ENCODE results near the gene SPOCK3.
A peak's percentile ranks its signal among the peaks of the same experiment; 100 is the strongest.

SPOCK3 gene

DNA sequence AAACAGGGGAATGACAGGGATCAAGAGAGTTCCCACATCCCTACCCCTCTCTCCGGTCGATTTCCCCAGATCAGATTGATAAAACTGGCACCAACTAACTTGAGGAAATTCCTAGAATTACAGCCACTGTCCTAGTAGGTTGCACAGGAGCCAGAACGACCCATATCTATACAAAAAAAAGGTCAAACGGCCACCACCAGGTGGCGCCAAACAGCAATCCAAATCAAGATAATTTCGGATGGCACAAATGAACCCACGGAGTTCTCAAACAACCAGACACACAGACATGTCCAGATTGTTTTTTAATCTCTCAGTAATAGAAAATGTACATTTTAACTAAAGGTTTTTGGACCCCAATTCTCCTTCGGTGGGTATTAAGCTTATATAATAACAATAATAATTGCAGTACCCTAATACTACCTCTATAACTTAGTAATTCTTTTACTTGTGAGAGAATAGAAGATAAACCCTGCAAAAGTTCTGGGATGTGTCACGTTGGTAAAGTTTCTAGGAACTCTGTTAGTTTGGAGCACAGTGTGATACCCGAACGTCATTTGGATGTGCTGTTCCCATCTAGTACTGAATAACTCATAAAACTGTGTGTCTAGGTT lies 212.6 kb downstream of the SPOCK3 start:
- no peak for TF ChIP-seq POLR2AphosphoS5 (IDR thresholded peaks at IDR 0.05; ENCODE audit: borderline replicate concordance, low read depth, low read length)
- TF ChIP-seq EZH2 (IDR thresholded peaks at IDR 0.05) = no peak
- TF ChIP-seq FOXP2 (optimal IDR thresholded peaks at IDR 0.05; ENCODE audit: control extremely low read depth, extremely low read length, insufficient read depth) = no peak
- no peak overlapping the region for H3K4me3 ChIP-seq
- DNase-seq (ENCODE audit: low read depth, low spot score) = peak; percentile 6

DNA sequence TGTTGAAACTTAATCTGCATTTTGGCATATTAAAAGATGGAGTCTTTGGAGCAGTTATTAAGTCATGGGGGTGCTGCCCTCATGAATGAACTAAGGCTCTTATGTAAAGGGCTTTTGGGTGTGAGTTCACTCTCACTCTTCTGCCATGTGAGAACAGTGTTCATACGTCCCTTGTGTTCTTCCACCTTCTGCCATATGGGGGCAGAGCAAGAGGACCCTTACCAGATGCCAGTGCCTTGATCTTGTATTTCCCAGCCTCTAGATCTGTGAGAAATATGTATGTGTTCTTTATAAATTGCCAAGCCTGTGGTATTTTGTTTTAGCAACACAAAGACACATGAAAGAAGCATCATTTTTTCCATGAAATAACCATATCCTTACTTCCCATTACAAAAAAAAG lies 213.9 kb downstream of the SPOCK3 start:
- Histone ChIP-seq H3K36me3 (ENCODE audit: insufficient read depth, low read length) (no peaks in the 10 kb centered on the region), H3K9ac (ENCODE audit: insufficient read length) (no peak overlapping the region), H3K4me3 (no peak overlapping the region), H3K27ac (no peak overlapping the region), H3K9me3 (ENCODE audit: low read depth, low read length) (no peaks in the 10 kb centered on the region)
- no peak for DNase-seq (ENCODE audit: low read depth, low spot score)
- TF ChIP-seq FOXP2 (optimal IDR thresholded peaks at IDR 0.05; ENCODE audit: control extremely low read depth, extremely low read length, insufficient read depth) = no peak
- TF ChIP-seq POLR2AphosphoS5 (IDR thresholded peaks at IDR 0.05; ENCODE audit: borderline replicate concordance, low read depth, low read length) = no peak
- TF ChIP-seq EZH2 (IDR thresholded peaks at IDR 0.05) = no peak

More for the DNA sequence above, 212.6 kb downstream of the SPOCK3 start:
- Histone ChIP-seq H3K36me3 (ENCODE audit: insufficient read depth, low read length) (no peaks in the 10 kb centered on the region), H3K27ac (no peak overlapping the region), H3K9ac (ENCODE audit: insufficient read length) (no peak overlapping the region), H3K9me3 (ENCODE audit: low read depth, low read length) (no peaks in the 10 kb centered on the region)

DNA sequence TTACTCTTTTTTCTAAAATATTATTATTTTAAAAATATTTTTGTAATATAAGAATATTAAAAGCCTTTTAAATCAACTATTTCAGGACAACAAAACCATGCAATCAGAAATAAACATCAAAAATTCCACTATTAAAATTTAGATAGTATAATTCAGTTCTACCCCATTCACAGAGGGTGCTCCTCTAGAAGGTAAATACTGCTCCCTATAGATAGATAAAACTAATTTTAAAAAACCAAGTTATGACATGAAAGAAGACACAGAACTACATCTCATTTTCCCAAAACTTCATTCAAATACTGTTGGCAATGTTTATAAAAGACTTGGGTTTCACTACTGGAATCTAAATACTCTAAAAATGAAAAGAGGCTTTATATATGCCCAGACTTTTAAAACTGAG lies 219.3 kb downstream of the SPOCK3 start:
- DNase-seq (ENCODE audit: low read depth, low spot score) = no peak
- no peaks in the 10 kb centered on the region for H3K9me3 ChIP-seq (ENCODE audit: low read depth, low read length)
- TF ChIP-seq FOXP2 (optimal IDR thresholded peaks at IDR 0.05; ENCODE audit: control extremely low read depth, extremely low read length, insufficient read depth) (no peak), POLR2AphosphoS5 (IDR thresholded peaks at IDR 0.05; ENCODE audit: borderline replicate concordance, low read depth, low read length) (no peak), EZH2 (IDR thresholded peaks at IDR 0.05) (no peak)
- H3K9ac ChIP-seq (ENCODE audit: insufficient read length) = no peak overlapping the region
- no peak overlapping the region for H3K27ac ChIP-seq
- no peaks in the 10 kb centered on the region for H3K36me3 ChIP-seq (ENCODE audit: insufficient read depth, low read length)
- no peak overlapping the region for H3K4me3 ChIP-seq

DNA sequence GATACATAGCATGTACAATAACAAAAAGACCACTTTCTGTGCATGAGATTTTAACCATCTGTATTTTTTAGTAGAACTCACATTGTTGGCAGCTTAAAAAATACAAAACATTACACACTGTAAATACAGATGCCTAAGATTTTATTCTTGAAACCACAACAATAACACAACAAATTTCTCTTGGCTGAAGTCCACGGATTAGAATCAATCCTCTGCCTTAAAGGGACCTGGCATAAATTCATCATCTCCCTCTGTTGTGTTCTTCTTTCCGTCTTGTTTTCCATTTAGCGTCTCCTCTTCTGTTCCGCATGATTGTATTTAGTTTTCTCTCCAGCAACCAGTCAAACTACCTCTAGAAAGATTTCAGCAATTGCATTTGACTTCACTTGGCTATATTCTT lies 231.0 kb downstream of the SPOCK3 start:
- Histone ChIP-seq H3K36me3 (ENCODE audit: insufficient read depth, low read length) (no peaks in the 10 kb centered on the region), H3K9ac (ENCODE audit: insufficient read length) (no peak overlapping the region), H3K4me3 (no peak overlapping the region), H3K27ac (no peak overlapping the region), H3K9me3 (ENCODE audit: low read depth, low read length) (no peaks in the 10 kb centered on the region)
- TF ChIP-seq EZH2 (IDR thresholded peaks at IDR 0.05) = no peak
- TF ChIP-seq FOXP2 (optimal IDR thresholded peaks at IDR 0.05; ENCODE audit: control extremely low read depth, extremely low read length, insufficient read depth) = no peak
- TF ChIP-seq POLR2AphosphoS5 (IDR thresholded peaks at IDR 0.05; ENCODE audit: borderline replicate concordance, low read depth, low read length) = no peak
- DNase-seq (ENCODE audit: low read depth, low spot score) = no peak

DNA sequence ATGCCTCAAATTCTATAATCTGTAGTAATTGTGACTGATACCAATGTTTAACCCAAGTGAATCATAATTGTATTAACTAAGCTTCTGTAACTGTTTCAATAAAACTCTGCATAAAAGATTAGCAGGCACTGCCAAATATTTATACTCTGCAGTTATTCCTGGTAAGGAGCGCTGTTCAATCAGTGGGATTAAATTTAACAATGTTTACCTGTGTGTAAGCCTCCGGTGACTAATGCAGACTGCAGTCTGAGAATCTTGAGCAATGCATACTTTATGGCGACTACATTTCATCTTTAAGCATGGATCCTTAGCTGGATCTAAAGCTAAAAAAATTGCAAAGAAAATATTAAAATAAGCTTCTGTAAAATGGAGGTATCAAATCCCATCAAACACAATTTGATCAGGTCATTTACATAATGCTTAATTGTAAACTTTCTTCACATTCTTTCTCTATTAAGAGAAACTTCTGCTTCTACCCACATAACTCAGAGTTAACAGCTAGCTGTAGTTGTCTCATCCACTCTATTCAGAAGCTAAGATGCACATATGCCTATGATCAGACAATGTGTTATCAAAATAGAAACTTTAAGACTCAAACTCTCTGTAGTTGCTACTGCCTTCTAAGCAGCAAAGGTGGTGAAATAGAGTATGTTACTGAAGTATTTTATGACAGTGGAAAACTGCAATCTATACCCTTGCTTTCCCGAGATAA lies 234.0 kb downstream of the SPOCK3 start:
- Histone ChIP-seq H3K9me3 (ENCODE audit: low read depth, low read length) (no peaks in the 10 kb centered on the region), H3K36me3 (ENCODE audit: insufficient read depth, low read length) (no peaks in the 10 kb centered on the region), H3K4me3 (no peak overlapping the region), H3K27ac (no peak overlapping the region), H3K9ac (ENCODE audit: insufficient read length) (no peak overlapping the region)
- TF ChIP-seq EZH2 (IDR thresholded peaks at IDR 0.05) (no peak), FOXP2 (optimal IDR thresholded peaks at IDR 0.05; ENCODE audit: control extremely low read depth, extremely low read length, insufficient read depth) (no peak), POLR2AphosphoS5 (IDR thresholded peaks at IDR 0.05; ENCODE audit: borderline replicate concordance, low read depth, low read length) (no peak)
- DNase-seq (ENCODE audit: low read depth, low spot score) = no peak

DNA sequence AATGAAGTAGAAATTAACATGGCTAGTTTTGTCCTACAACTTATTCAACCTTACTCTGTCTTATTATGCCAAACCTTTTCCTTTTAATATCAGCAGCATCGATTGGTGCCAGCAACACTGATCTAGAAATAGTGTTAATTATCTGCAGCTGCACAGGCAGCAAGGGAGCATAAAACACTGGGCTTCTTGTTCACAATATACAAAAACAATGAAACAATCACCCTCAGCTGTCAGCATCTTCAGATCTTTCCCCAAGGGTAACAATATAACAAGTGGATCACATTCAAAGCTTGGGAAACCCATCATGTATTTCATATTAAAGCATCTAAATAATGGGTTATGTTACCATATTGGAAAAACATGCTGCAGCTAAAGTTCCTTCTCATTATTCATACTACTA lies 238.1 kb downstream of the SPOCK3 start:
- Histone ChIP-seq H3K36me3 (ENCODE audit: insufficient read depth, low read length) (no peaks in the 10 kb centered on the region), H3K9me3 (ENCODE audit: low read depth, low read length) (no peaks in the 10 kb centered on the region), H3K4me3 (no peak overlapping the region), H3K9ac (ENCODE audit: insufficient read length) (no peak overlapping the region), H3K27ac (no peak overlapping the region)
- TF ChIP-seq FOXP2 (optimal IDR thresholded peaks at IDR 0.05; ENCODE audit: control extremely low read depth, extremely low read length, insufficient read depth) = no peak
- no peak for TF ChIP-seq EZH2 (IDR thresholded peaks at IDR 0.05)
- no peak for TF ChIP-seq POLR2AphosphoS5 (IDR thresholded peaks at IDR 0.05; ENCODE audit: borderline replicate concordance, low read depth, low read length)
- no peak for DNase-seq (ENCODE audit: low read depth, low spot score)

DNA sequence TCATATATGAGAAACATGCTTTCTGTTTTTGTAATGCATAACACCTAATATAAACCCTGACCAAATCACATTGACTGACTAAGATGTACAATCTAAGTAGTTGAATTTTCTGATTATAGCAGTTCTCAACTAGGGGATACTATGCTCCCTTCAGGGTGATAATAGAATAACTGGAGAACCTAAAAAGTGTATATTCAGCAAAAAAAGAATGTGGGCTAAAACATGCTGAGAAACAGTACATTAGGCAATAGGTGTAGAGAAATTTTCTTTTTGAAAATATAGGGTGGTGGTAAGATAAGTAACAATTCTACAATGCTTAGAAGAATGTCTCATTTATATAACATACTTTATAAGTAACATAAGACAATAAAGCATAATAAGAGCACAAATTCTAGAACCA lies 239.6 kb downstream of the SPOCK3 start:
- H3K4me3 ChIP-seq = no peak overlapping the region
- DNase-seq (ENCODE audit: low read depth, low spot score) = no peak
- no peaks in the 10 kb centered on the region for H3K36me3 ChIP-seq (ENCODE audit: insufficient read depth, low read length)
- H3K9ac ChIP-seq (ENCODE audit: insufficient read length) = no peak overlapping the region
- H3K27ac ChIP-seq = no peak overlapping the region
- no peaks in the 10 kb centered on the region for H3K9me3 ChIP-seq (ENCODE audit: low read depth, low read length)
- no peak for TF ChIP-seq FOXP2 (optimal IDR thresholded peaks at IDR 0.05; ENCODE audit: control extremely low read depth, extremely low read length, insufficient read depth)
- no peak for TF ChIP-seq EZH2 (IDR thresholded peaks at IDR 0.05)
- no peak for TF ChIP-seq POLR2AphosphoS5 (IDR thresholded peaks at IDR 0.05; ENCODE audit: borderline replicate concordance, low read depth, low read length)

DNA sequence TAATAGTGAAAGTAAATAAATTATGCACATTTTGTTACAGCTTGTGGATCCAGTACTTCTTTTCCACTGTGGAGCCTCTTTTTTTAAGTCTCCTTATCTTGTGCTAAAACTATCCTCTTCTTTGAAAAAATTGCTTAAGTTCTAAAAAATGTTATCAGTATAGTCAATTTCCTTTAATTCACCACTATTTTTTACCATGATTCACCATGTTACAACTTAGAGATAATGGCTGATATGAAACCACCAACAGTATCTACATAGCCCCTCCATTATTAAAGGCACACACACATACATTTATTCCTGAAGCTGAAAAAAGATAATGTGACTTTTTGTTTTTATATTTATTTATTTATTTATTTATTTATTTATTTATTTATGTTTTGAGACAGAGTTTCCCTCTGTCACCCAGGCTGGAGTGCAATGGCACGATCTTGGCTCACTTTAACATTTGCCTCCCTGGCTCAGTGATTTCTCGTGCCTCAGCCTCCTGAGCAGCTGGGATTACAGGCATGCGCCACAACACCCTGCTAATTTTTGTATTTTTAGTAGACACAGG lies 243.2 kb downstream of the SPOCK3 start:
- TF ChIP-seq EZH2 (IDR thresholded peaks at IDR 0.05) (no peak), FOXP2 (optimal IDR thresholded peaks at IDR 0.05; ENCODE audit: control extremely low read depth, extremely low read length, insufficient read depth) (no peak)
- no peak overlapping the region for H3K27ac ChIP-seq
- no peak for DNase-seq (ENCODE audit: low read depth, low spot score)
- no peaks in the 10 kb centered on the region for H3K36me3 ChIP-seq (ENCODE audit: insufficient read depth, low read length)
- H3K4me3 ChIP-seq = no peak overlapping the region
- H3K9ac ChIP-seq (ENCODE audit: insufficient read length) = no peak overlapping the region
- H3K9me3 ChIP-seq (ENCODE audit: low read depth, low read length) = no peaks in the 10 kb centered on the region
